ENCODE results near the gene ERP27.

DNA sequence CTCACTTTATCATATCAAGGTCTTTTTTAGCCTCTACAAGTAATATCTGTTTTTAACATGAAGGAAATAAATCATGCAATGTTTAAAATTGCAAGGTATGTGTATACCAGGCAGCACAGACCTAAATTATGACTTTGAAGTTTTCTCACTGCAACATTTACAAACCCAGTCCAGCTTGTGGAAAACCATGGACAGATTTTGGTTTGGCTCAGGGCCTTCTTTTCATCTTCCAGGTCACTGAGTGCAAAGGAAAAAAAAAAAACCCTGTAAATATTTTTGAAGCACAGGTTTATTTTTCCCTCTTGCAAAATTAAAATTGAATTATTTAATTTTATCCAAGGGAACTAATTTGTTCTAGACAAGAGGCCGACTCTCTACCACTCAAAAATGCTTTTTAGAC lies 66.5 kb downstream of the ERP27 start:
- TF ChIP-seq, protein P1, sequence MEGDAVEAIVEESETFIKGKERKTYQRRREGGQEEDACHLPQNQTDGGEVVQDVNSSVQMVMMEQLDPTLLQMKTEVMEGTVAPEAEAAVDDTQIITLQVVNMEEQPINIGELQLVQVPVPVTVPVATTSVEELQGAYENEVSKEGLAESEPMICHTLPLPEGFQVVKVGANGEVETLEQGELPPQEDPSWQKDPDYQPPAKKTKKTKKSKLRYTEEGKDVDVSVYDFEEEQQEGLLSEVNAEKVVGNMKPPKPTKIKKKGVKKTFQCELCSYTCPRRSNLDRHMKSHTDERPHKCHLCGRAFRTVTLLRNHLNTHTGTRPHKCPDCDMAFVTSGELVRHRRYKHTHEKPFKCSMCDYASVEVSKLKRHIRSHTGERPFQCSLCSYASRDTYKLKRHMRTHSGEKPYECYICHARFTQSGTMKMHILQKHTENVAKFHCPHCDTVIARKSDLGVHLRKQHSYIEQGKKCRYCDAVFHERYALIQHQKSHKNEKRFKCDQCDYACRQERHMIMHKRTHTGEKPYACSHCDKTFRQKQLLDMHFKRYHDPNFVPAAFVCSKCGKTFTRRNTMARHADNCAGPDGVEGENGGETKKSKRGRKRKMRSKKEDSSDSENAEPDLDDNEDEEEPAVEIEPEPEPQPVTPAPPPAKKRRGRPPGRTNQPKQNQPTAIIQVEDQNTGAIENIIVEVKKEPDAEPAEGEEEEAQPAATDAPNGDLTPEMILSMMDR (IDR thresholded peaks at IDR 0.05; ENCODE audit: insufficient read depth, low read depth, low read length), result no peak
- no peak for TF ChIP-seq EZH2 (IDR thresholded peaks at IDR 0.05; ENCODE audit: insufficient read depth, low read length)

All from astrocyte (in vitro differentiated cells and primary cell).